PC-3 (cell line): ENCODE results near the gene POLR3E. TPM values are rescaled to one million over a fixed set of nuclear protein-coding genes. Genes with fewer than 3 reads are reported as not detected.

Source experiments
- ATAC-seq: fragments of 200-7000 bp; cut with Tn5 transposase; 2 replicates; pipeline ENCODE4 v1.9.1; 2020; ENCODE audit warnings: mild to moderate bottlenecking, moderate library complexity
- BruUV-seq: library from RNA; stranded (reverse); fragments of 400-500 nt; replicated peaks from 2 replicates; lab custom pipeline; 2021; lab: Mats Ljungman, UMichigan
- CTCF ChIA-PET: fragments of 300-600 bp; sonication (Branson Sonifier 250); formaldehyde crosslinking; loops from one replicate; lab custom pipeline; 2022; ENCODE audit warnings: antibody characterized with exemption; lab: Charles Lee
- POLR2A ChIA-PET: fragments of 300-600 bp; sonication (Branson Sonifier 250); formaldehyde crosslinking; loops from one replicate; lab custom pipeline; 2022; ENCODE audit warnings: antibody characterized with exemption; ENCODE audit not compliant: unreplicated experiment; lab: Charles Lee
- DNase-seq: peaks from one replicate; pipeline ENCODE4 v3.0.0-alpha.2; 2015
- H2AFZ ChIP-seq: fragments of 300-600 bp; sonication (generic); 2 replicates; pipeline ENCODE4 v1.6.0; 2016; ENCODE audit warnings: antibody characterized with exemption, low read length
- H3F3A ChIP-seq: fragments of 300-600 bp; sonication (generic); one replicate; pipeline ENCODE4 v1.6.0; 2017; ENCODE audit warnings: antibody characterized with exemption, low read length, control low read depth, mild to moderate bottlenecking; ENCODE audit not compliant: unreplicated experiment
- H3K27ac ChIP-seq: fragments of 300-600 bp; sonication (generic); 2 replicates; pipeline ENCODE4 v1.5.1; 2016; ENCODE audit warnings: mild to moderate bottlenecking, low read length
- H3K27me3 ChIP-seq: fragments of 300-600 bp; sonication (generic); 2 replicates; pipeline ENCODE4 v1.6.1; 2016; ENCODE audit warnings: low read length, mixed read lengths
- H3K36me3 ChIP-seq: fragments of 300-600 bp; sonication (generic); 2 replicates; pipeline ENCODE4 v1.6.1; 2016; ENCODE audit warnings: low read depth, mixed run types, low read length, mixed read lengths
- H3K4me1 ChIP-seq: fragments of 300-600 bp; sonication (generic); 2 replicates; pipeline ENCODE4 v1.5.1; 2016; ENCODE audit warnings: low read length; ENCODE audit not compliant: insufficient read depth
- H3K4me2 ChIP-seq: fragments of 300-600 bp; sonication (generic); 2 replicates; pipeline ENCODE4 v1.6.0; 2016; ENCODE audit warnings: low read length
- H3K4me3 ChIP-seq: fragments of 300-600 bp; sonication (generic); 2 replicates; pipeline ENCODE4 v1.5.1; 2016; ENCODE audit warnings: mild to moderate bottlenecking, low read length, mixed read lengths
- H3K79me2 ChIP-seq: fragments of 300-600 bp; sonication (generic); 2 replicates; pipeline ENCODE4 v1.6.1; 2017; ENCODE audit warnings: low read length, mixed read lengths
- H3K9ac ChIP-seq: fragments of 300-600 bp; sonication (generic); 2 replicates; pipeline ENCODE4 v1.6.0; 2016; ENCODE audit warnings: mild to moderate bottlenecking, low read length
- H3K9me2 ChIP-seq: fragments of 300-600 bp; sonication (generic); replicated peaks from 2 replicates; pipeline ENCODE4 v1.6.1; 2016; ENCODE audit warnings: mixed run types, low read length, mixed read lengths
- H3K9me3 ChIP-seq: fragments of 300-600 bp; sonication (generic); 2 replicates; pipeline ENCODE4 v1.6.1; 2016; ENCODE audit warnings: low read length, mixed read lengths
- H4K20me1 ChIP-seq: fragments of 300-600 bp; sonication (generic); 2 replicates; pipeline ENCODE4 v1.6.1; 2016; ENCODE audit warnings: low read length, mixed read lengths
- CTCF ChIP-seq: fragments of 300-600 bp; sonication (generic); conservative IDR thresholded peaks from 2 replicates; pipeline ENCODE4 v1.5.1; 2017; ENCODE audit warnings: antibody characterized with exemption, low read depth, mild to moderate bottlenecking, low read length
- EZH2 ChIP-seq: fragments of 300-600 bp; sonication (generic); IDR thresholded peaks from one replicate; pipeline ENCODE4 v1.6.1; 2017; ENCODE audit warnings: antibody characterized with exemption, mild to moderate bottlenecking, low read length; ENCODE audit not compliant: unreplicated experiment
- EZH2phosphoT487 ChIP-seq: fragments of 300-600 bp; sonication (generic); IDR thresholded peaks from 2 replicates; pipeline ENCODE4 v1.6.1; 2018; ENCODE audit warnings: mild to moderate bottlenecking, antibody characterized with exemption, low read length, borderline replicate concordance
- intact Hi-C: fragments of 100-400 bp; cut with micrococcal nuclease; formaldehyde crosslinking; loops from 2 replicates; pipeline ENCODE4 v1.9.0; 2023
- total RNA-seq: library from RNA; depleted of rRNA; stranded (reverse); fragments of >200 nt; gene quantifications from 2 replicates; pipeline ENCODE4 v1.2.3, GENCODE V29; 2014

Gene POLR3E
- total RNA-seq, 1 experiment from 2014 or later, result 48.8 TPM

GRCh38 chr16:22342082-22342481 lies 44.9 kb downstream of the POLR3E start:
- no peak overlapping the region for H3K4me2 ChIP-seq
- H3K4me1 ChIP-seq, result no peaks in the 10 kb centered on the region
- H2AFZ ChIP-seq, result no peak overlapping the region
- no peaks in the 10 kb centered on the region for H3K27me3 ChIP-seq
- H3K36me3 ChIP-seq, result peaks cover 7% of the 10 kb centered on the region
- BruUV-seq, result no TSS peak
- no peaks in the 10 kb centered on the region for H3K9me2 ChIP-seq
- intact Hi-C loops, result no loop called here
- no peak for DNase-seq
- no peak overlapping the region for H3K9ac ChIP-seq
- H3K27ac ChIP-seq, result no peak overlapping the region
- H3F3A ChIP-seq, result no peaks in the 10 kb centered on the region
- TF ChIP-seq EZH2phosphoT487 (no peak), CTCF (no peak), EZH2 (no peak)
- no peaks in the 10 kb centered on the region for H3K9me3 ChIP-seq
- ChIA-PET POLR2A (no interaction called here), CTCF (no interaction called here)
- H3K4me3 ChIP-seq, result no peak overlapping the region
- no peaks in the 10 kb centered on the region for H3K79me2 ChIP-seq
- no peaks in the 10 kb centered on the region for H4K20me1 ChIP-seq
- no peak for ATAC-seq

DNA sequence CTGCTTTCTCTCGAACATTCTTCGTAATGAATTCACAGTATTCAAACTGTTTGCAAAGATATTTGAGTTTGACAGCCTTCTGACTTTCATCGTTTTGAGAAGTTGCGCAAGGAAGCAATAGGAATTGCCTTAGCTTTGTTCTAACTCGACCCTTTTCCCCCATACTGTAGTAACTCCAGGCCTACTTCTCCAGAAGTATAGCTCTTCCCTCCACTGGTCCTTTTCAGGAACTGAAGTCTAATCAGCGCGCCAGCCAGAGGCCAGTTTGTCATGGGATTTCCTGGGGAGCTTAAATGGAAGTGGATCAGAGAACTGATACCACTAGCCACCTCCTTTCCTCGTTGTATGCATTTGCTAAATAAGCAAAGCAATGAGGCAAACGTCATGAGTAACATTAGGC lies 49.3 kb downstream of the POLR3E start:
- ChIA-PET CTCF (no interaction called here), POLR2A (no interaction called here)
- Histone ChIP-seq H3K9ac (no peak overlapping the region), H3F3A (no peaks in the 10 kb centered on the region), H3K4me2 (no peak overlapping the region), H3K27me3 (no peaks in the 10 kb centered on the region), H3K4me3 (no peak overlapping the region), H3K4me1 (peaks cover 9% of the 10 kb centered on the region), H3K9me3 (no peaks in the 10 kb centered on the region), H4K20me1 (no peaks in the 10 kb centered on the region), H3K27ac (no peak overlapping the region), H2AFZ (no peak overlapping the region), H3K36me3 (peaks cover 22% of the 10 kb centered on the region), H3K79me2 (peaks cover 2% of the 10 kb centered on the region), H3K9me2 (no peaks in the 10 kb centered on the region)
- TF ChIP-seq CTCF, result no peak
- intact Hi-C loops, result no loop called here
- no peak for ATAC-seq
- no peak for DNase-seq
- no TSS peak for BruUV-seq

DNA sequence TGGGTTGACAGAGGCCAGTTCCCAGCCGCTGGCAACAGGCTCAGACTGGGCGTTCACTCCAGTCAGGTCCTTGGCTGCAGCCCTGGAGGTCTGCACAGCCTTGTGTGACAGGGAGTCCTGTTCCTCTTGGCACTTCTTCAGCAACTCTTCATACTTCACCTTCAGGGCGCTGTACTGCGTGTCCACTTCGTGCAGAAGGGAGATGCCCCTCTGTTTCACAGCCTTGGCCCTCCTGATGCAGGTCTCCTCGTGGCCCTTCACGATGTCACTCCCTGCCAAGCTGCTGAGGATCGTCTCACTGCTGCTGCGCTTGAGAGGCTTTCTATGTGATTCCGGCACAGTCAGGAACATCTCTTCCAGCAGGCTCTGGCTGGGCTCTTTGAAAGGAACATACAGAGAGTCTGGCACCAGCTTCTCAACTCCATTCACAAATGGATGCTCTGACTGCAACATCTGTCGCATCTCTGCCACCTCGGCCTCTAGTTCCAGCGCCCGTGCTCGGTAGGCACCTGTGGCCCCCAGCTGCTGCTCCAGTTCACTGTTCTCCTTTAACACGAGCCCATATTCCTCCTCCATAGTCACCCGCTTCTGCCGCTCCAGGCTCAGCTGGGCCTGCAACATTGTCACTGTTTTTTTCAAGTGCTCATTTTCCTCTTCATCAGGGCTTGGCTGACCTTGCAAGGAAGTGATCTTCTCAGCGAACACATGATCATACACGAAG lies 50.1 kb downstream of the POLR3E start:
- intact Hi-C loops, result no loop called here
- CTCF ChIA-PET, result no interaction called here
- POLR2A ChIA-PET, result no interaction called here
- no peaks in the 10 kb centered on the region for H3K27me3 ChIP-seq
- no peaks in the 10 kb centered on the region for H3K9me2 ChIP-seq
- no peaks in the 10 kb centered on the region for H4K20me1 ChIP-seq
- H3K9me3 ChIP-seq, result no peaks in the 10 kb centered on the region
- DNase-seq (no peak), ATAC-seq (no peak)
- no peak overlapping the region for H2AFZ ChIP-seq
- no peak overlapping the region for H3K27ac ChIP-seq
- H3K4me1 ChIP-seq, result peaks cover 9% of the 10 kb centered on the region
- no peak overlapping the region for H3K9ac ChIP-seq
- H3K4me2 ChIP-seq, result no peak overlapping the region
- H3K79me2 ChIP-seq, result peaks cover 9% of the 10 kb centered on the region
- no TSS peak for BruUV-seq
- no peaks in the 10 kb centered on the region for H3F3A ChIP-seq
- no peak overlapping the region for H3K4me3 ChIP-seq
- no peak for TF ChIP-seq EZH2phosphoT487
- no peak for TF ChIP-seq CTCF
- TF ChIP-seq EZH2, result no peak
- peaks cover 27% of the 10 kb centered on the region for H3K36me3 ChIP-seq
